A549 treated with DMSO at 1 μM for 4 hours (cell line): ENCODE data around the gene SPP1. TPM values are rescaled to one million over a fixed set of nuclear protein-coding genes. Genes with fewer than 3 reads are reported as not detected.

ENCODE experiments used
- total RNA-seq: library from RNA; stranded (reverse); fragments of 200-300 nt; extraction: Qiagen RNA extraction; gene quantifications from 5 replicates; pipeline ENCODE4 v1.2.3, GENCODE V29; 2022; ENCODE audit warnings: low read depth

Gene SPP1
- 164 to 250 TPM (median 177 TPM) in 5 replicates for total RNA-seq

DNA sequence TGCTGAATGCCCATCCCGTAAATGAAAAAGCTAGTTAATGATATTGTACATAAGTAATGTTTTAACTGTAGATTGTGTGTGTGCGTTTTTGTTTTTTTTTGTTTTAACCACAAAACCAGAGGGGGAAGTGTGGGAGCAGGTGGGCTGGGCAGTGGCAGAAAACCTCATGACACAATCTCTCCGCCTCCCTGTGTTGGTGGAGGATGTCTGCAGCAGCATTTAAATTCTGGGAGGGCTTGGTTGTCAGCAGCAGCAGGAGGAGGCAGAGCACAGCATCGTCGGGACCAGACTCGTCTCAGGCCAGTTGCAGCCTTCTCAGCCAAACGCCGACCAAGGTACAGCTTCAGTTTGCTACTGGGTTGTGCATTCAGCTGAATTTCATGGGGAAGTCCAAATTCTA lies at the start of gene SPP1:
Gene SPP1, plus strand, starts transcription at position 249 of the 400 bp plus-strand sequence. CDS start 1,182 bp downstream, outside the sequence.

DNA sequence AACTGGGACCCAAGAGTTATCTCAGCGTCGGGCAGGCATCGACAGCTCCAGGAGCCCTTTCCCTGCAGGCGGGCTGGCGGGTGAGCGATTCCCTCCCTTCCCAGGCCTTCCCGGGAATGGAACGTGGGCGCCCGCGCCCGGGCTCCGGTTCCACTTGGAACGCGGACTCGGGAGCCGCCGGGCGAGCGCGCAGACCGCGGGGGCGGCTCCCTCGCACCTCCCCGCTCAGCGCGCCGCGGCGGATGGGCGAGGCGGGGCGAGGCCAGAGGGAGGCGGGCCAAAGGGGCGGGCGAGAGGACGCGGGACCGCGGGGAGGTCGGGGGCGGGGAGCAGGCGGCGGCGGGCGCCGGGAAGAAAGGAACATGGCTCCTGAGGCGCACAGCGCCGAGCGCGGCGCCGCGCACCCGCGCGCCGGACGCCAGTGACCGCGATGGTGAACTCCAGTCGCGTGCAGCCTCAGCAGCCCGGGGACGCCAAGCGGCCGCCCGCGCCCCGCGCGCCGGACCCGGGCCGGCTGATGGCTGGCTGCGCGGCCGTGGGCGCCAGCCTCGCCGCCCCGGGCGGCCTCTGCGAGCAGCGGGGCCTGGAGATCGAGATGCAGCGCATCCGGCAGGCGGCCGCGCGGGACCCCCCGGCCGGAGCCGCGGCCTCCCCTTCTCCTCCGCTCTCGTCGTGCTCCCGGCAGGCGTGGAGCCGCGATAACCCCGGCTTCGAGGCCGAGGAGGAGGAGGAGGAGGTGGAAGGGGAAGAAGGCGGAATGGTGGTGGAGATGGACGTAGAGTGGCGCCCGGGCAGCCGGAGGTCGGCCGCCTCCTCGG lies 32.0 kb downstream of the SPP1 start, which contains the start of gene PKD2:
Gene PKD2, plus strand, starts transcription at position 332 of the 818 bp plus-strand sequence. Its CDS starts 99 bp downstream, at position 431.

Other genes starting within 250 kb of the SPP1 start
- not detected in 5 replicates for gene IBSP, start 176.2 kb upstream of the SPP1 start, total RNA-seq
- not detected in 5 replicates for gene MEPE, start 142.7 kb upstream of the SPP1 start, total RNA-seq
- 16.7 to 26.3 TPM (median 22.9 TPM) in 5 replicates for gene PKD2, start 31.9 kb downstream of the SPP1 start, total RNA-seq
- 22.0 to 27.1 TPM (median 22.7 TPM) in 5 replicates for gene ABCG2, start 182.9 kb downstream of the SPP1 start, total RNA-seq